GM18498 (cell line): Measurements from ENCODE around the gene SIGLEC6.

Source experiments
- ATAC-seq: cut with Tn5 transposase; IDR thresholded peaks from one replicate; pipeline ENCODE4 v1.9.1; 2021; ENCODE audit warnings: mild to moderate bottlenecking, moderate library complexity; ENCODE audit not compliant: unreplicated experiment

Gene SIGLEC6

DNA sequence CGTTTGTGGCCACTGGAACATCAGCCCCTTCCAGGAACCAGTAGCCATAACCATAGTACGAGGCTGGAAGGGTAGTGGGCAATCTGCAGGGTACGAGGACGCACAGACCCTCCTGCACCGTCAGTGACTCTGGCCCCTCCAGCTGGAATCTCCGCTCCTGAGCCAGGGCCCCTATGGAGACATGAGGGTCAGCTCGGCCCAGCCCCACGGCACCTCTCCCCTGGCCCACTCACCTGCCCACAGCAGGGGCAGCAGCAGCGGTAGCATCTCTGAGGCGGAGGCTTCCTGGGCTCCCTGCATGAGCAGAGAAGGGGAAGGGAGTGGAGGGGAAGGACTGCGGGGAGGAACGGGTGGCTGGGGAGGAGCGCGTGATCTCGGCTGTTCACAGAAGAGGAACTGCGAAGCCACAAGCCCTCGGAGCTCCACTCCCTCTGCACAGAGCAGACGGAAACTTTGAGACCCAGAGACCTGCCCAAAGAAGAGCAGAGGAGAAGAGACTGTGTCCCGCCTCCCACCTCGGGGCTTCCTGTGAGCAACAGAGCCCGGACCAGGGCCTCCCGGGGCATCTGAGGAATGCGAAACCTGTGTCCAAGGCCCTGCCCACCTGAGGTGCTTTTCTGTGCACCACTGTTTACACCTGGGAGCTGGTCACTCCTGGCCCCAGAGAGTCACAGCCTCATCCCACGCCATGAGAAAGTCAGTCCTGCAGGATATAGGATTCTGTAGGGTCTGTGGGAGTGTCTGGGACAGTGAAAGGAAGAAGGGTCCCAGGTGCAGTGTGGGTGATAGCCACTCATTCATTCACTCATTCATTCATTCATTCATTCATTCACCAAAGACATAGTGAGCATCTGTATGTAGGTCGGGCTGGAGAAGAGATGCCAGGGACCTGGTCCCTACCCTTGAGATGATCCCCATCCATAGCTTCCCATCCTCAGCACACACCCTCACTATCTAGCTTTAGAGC, at the start of gene SIGLEC6:
TSS of gene SIGLEC6 (minus strand) at position 322 of the 967 bp plus-strand sequence. CDS start at position 300, 22 bp downstream.
- peak; percentile 65 for ATAC-seq

GRCh38 chr19:51576850-51577249, 45.4 kb upstream of the SIGLEC6 start:
- ATAC-seq: no peak

DNA sequence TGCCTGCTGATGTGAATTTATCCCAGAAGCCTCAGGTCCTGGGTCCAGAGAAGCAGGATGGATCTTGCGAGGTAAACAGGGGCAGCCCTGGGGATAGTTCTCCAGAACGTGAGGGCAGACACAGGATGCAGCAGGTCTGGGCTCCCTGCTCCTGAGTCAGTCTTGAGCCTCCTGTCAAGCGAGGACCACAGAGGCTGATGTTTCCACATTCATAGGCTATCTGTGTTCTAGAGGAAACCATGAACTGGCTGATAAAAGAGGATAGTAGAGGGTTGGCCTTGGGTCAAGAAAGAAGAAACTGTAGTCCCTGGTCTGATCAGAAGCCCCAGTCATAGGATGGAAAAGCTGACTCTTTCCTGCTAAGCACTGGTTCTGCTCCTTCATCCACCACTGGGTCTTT, 41.9 kb upstream of the SIGLEC6 start:
- ATAC-seq: no peak

GRCh38 chr19:51572908-51573307, 41.4 kb upstream of the SIGLEC6 start:
- ATAC-seq: no peak

GRCh38 chr19:51572410-51572809, 40.9 kb upstream of the SIGLEC6 start:
- ATAC-seq: no peak

GRCh38 chr19:51571599-51571998, 40.1 kb upstream of the SIGLEC6 start:
- no peak for ATAC-seq

GRCh38 chr19:51570962-51571575, 39.6 kb upstream of the SIGLEC6 start, which contains the start of gene ZNF175:
Gene ZNF175, plus strand, starts transcription at chr19:51571283. Its CDS starts 2,047 bp downstream, at chr19:51573330.
- ATAC-seq: peak; percentile 85

GRCh38 chr19:51568456-51568855, 37.0 kb upstream of the SIGLEC6 start:
- ATAC-seq: no peak

GRCh38 chr19:51567583-51567982, 36.1 kb upstream of the SIGLEC6 start:
- no peak for ATAC-seq

GRCh38 chr19:51566489-51567100, 35.1 kb upstream of the SIGLEC6 start:
- ATAC-seq: no peak

DNA sequence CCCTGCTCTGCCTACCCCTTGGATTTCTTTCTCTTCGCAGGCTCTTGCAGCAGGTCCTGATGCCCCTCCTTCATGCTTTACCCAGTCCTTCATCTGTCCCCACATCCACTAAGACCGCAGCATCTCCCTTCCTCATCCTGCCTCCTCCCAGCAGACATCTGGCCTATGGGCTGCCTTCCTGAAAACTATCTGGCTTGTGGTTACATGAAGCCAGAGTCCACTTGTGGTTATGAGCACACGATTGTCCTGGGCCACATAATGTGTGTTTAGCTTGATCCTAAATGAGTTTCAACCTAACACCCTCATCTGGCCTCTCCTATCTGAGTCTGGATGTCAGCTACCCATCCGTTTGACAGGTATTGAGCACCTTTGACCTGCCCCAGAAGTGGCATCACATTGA, 34.1 kb upstream of the SIGLEC6 start:
- no peak for ATAC-seq

DNA sequence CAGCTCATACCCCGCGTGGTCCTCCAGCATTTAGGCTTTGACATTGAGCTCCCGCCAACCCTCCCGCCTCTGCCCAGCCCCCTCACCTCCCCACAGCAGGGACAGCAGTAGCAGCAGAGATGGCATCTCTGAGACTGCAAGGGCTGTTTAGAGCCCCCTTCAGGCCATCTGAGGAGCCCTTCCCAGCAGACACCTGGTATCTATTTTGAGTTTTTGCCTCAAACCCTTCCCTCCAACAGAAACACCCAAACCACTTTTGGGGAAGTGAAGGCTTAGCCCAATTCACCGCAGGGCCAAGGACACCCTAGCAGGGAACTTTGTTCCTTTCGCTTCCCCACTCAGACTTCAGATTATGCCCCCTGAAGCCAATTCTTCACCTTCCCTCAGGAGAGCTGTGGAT, 33.3 kb upstream of the SIGLEC6 start:
- ATAC-seq: no peak

GRCh38 chr19:51560339-51560738, 28.9 kb upstream of the SIGLEC6 start:
- ATAC-seq: no peak

DNA sequence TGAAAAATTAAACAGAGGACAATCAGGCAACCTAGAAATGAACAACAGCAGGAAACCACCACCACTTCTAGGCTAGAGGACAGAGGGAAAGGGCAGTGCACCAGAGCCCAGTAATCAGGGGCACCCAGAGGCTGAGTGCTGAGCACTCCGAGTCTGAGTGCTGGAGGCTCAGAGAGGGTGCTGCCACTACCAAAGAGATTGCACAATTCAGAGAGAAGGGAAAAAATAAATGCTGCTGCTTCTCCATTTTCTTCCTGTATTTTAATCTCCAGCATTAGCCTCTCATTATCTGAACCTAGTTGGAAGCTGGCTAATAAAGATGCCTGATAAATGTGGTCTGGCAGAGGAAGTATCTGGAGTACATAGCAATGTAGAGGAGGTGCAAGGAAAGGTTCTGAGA, 27.8 kb upstream of the SIGLEC6 start:
- ATAC-seq: no peak

DNA sequence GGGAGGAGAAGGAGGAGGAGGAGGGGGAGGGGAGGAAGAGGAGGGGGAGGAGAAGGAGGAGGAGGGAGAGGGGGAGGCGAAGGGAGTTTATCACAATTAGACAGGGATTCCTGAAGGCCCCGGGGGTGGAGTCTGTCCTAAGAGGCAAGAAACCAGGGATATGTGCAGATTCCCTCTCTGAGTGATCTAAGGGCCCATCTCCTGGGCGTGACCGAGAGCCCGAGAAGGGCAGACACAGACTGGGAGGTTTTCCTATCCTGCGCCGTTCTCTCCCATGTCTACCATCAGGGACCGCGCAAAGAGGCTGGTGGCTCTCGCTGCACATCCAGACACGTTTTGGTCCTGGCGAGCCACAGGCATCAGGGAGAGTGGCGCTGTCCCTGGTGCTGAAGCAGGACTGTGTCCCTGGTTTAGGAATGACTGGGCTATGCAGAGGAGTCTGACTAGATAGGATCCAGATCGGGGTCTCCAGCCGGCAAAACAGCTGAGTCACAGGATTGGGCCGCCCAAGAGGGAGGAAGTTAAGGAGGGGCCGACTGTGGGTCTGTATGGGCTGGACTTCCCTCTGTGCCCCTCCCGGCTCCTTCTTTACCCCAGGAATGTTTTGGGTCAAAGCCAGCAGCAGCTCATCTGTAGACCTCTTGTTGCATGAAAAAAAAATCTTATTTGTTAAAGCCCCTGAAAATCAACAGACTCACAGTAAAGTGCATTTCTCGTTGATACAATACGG, 21.7 kb upstream of the SIGLEC6 start:
- no peak for ATAC-seq

DNA sequence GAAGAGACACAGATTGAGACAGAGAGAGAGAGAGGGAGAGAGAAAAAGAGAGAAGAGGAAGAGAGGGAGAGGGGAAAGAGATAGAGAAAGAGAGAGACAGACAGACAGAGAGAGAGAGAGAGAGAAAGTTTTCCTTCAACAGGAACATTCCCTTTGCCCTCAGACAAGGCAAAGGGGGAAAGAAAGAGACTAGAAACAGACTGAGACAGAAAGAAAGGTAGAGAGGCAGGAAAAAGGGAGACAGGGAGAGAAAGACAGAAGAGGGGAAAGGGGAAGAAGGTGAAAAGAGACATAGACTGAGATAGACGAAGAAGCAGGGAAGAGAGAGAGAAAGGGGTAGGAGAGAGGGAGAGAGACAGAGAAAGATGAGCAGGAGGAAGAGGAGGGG, 21.1 kb upstream of the SIGLEC6 start:
- ATAC-seq: no peak

DNA sequence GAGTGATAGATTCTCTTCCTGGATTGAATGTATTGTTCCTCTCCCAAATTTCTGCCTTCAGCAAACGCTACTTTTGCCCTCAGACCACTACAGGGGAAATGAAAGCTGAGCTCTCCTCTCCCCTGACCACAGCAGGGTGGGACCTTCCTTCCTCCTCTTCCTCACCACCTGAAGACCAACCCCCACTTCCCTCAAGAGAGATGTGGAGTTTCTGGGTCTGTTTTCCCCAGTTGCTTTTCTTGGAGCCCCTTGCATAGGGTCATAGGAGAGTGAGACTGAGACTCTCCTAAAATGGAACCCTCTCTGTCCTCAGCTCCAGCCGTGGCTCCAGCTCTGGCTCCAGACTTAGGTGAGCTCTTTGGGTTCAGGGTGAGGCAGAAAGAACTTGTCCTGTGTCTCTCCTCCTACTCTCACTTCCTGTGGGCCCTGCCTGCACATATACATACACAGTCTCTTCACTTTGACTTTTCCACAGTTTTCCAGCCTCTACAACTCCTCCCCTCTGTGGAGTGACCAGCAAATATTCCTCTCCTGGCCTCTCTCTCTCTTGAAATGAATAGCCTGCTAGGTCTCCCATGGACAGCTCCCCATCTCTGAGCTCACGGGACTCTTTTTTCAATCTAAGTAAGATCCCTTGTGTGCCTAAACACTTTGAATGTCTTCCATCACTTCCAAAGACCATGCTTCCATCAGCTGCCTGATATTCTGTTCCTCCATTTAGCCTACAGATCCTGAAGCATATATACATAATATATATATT, 20.4 kb upstream of the SIGLEC6 start:
- no peak for ATAC-seq

- no peak for ATAC-seq
These were observed 19.6 kb upstream of the SIGLEC6 start for GRCh38 chr19:51550848-51551672.
